ENCODE results near the gene SPATC1L.
A peak's percentile ranks its signal among the peaks of the same experiment; 100 is the strongest.

The SPATC1L gene

GRCh38 chr21:46212721-46213484 is 28.6 kb upstream of the SPATC1L start:
- Histone ChIP-seq H3K27me3 (ENCODE audit: insufficient read depth, low read length, poor library complexity) (no peaks in the 10 kb centered on the region), H3K23ac (ENCODE audit: low read length) (no peak overlapping the region), H3K4me1 (ENCODE audit: control insufficient read depth, low read depth, low read length) (no peaks in the 10 kb centered on the region), H3K9ac (ENCODE audit: low read length) (no peak overlapping the region), H2BK120ac (ENCODE audit: low read depth, low read length) (no peak overlapping the region), H3K4me2 (ENCODE audit: low read length) (no peak overlapping the region), H2BK15ac (replicated peaks; ENCODE audit: low read depth) (no peak overlapping the region), H2AK5ac (ENCODE audit: low read length) (no peak overlapping the region), H3K79me1 (ENCODE audit: low read length) (peaks cover 15% of the 10 kb centered on the region), H4K8ac (ENCODE audit: low read depth, low read length) (no peak overlapping the region), H3K79me2 (ENCODE audit: control insufficient read depth, insufficient read depth, low read length) (peaks cover 5% of the 10 kb centered on the region), H3K56ac (ENCODE audit: low read length) (no peak overlapping the region), H4K5ac (ENCODE audit: low read length) (no peak overlapping the region), H3K18ac (ENCODE audit: low read length) (no peak overlapping the region), H3K27ac (ENCODE audit: low read depth, low read length) (no peak overlapping the region), H3K4ac (ENCODE audit: low read depth, low read length) (no peak overlapping the region), H2BK5ac (ENCODE audit: low read length) (no peak overlapping the region), H3K4me3 (ENCODE audit: low read length) (no peak overlapping the region), H3K36me3 (ENCODE audit: control insufficient read depth, insufficient read depth, low read length) (peaks cover 7% of the 10 kb centered on the region)
- WGBS (ENCODE audit: extremely low coverage, insufficient coverage, low lambda C conversion rate), result no CpG with 5 or more reads among the region's 18 CpGs
- DNase-seq, result no peak

GRCh38 chr21:46211786-46212720 is 27.8 kb upstream of the SPATC1L start:
- Histone ChIP-seq H2BK15ac (replicated peaks; ENCODE audit: low read depth) (no peak overlapping the region), H4K8ac (ENCODE audit: low read depth, low read length) (no peak overlapping the region), H3K79me2 (ENCODE audit: control insufficient read depth, insufficient read depth, low read length) (no peaks in the 10 kb centered on the region), H2BK5ac (ENCODE audit: low read length) (no peak overlapping the region), H3K4ac (ENCODE audit: low read depth, low read length) (no peak overlapping the region), H3K27ac (ENCODE audit: low read depth, low read length) (no peak overlapping the region), H2AK5ac (ENCODE audit: low read length) (no peak overlapping the region), H2BK120ac (ENCODE audit: low read depth, low read length) (no peak overlapping the region), H3K23ac (ENCODE audit: low read length) (no peak overlapping the region), H3K9ac (ENCODE audit: low read length) (no peak overlapping the region), H3K79me1 (ENCODE audit: low read length) (peaks cover 9% of the 10 kb centered on the region), H3K18ac (ENCODE audit: low read length) (no peak overlapping the region), H3K36me3 (ENCODE audit: control insufficient read depth, insufficient read depth, low read length) (peaks cover 6% of the 10 kb centered on the region), H3K56ac (ENCODE audit: low read length) (no peak overlapping the region), H3K27me3 (ENCODE audit: insufficient read depth, low read length, poor library complexity) (no peaks in the 10 kb centered on the region), H3K4me1 (ENCODE audit: control insufficient read depth, low read depth, low read length) (no peaks in the 10 kb centered on the region), H3K4me2 (ENCODE audit: low read length) (no peak overlapping the region), H3K4me3 (ENCODE audit: low read length) (no peak overlapping the region), H4K5ac (ENCODE audit: low read length) (no peak overlapping the region)
- no CpG with 5 or more reads among the region's 23 CpGs for WGBS (ENCODE audit: extremely low coverage, insufficient coverage, low lambda C conversion rate)
- DNase-seq, result no peak

GRCh38 chr21:46211376-46211775 is 27.1 kb upstream of the SPATC1L start:
- H4K5ac ChIP-seq (ENCODE audit: low read length), result no peak overlapping the region
- H3K4me2 ChIP-seq (ENCODE audit: low read length), result no peak overlapping the region
- H2BK15ac ChIP-seq (replicated peaks; ENCODE audit: low read depth), result no peak overlapping the region
- DNase-seq, result no peak
- peaks cover 6% of the 10 kb centered on the region for H3K36me3 ChIP-seq (ENCODE audit: control insufficient read depth, insufficient read depth, low read length)
- H3K9ac ChIP-seq (ENCODE audit: low read length), result no peak overlapping the region
- H3K79me2 ChIP-seq (ENCODE audit: control insufficient read depth, insufficient read depth, low read length), result no peaks in the 10 kb centered on the region
- H3K56ac ChIP-seq (ENCODE audit: low read length), result no peak overlapping the region
- no peak overlapping the region for H2BK5ac ChIP-seq (ENCODE audit: low read length)
- no peak overlapping the region for H2BK120ac ChIP-seq (ENCODE audit: low read depth, low read length)
- H3K4me1 ChIP-seq (ENCODE audit: control insufficient read depth, low read depth, low read length), result no peaks in the 10 kb centered on the region
- peaks cover 7% of the 10 kb centered on the region for H3K79me1 ChIP-seq (ENCODE audit: low read length)
- H3K27ac ChIP-seq (ENCODE audit: low read depth, low read length), result no peak overlapping the region
- no CpG with 5 or more reads among the region's 7 CpGs for WGBS (ENCODE audit: extremely low coverage, insufficient coverage, low lambda C conversion rate)
- H4K8ac ChIP-seq (ENCODE audit: low read depth, low read length), result no peak overlapping the region
- H2AK5ac ChIP-seq (ENCODE audit: low read length), result no peak overlapping the region
- no peak overlapping the region for H3K18ac ChIP-seq (ENCODE audit: low read length)
- no peak overlapping the region for H3K23ac ChIP-seq (ENCODE audit: low read length)
- H3K4ac ChIP-seq (ENCODE audit: low read depth, low read length), result no peak overlapping the region
- no peaks in the 10 kb centered on the region for H3K27me3 ChIP-seq (ENCODE audit: insufficient read depth, low read length, poor library complexity)
- no peak overlapping the region for H3K4me3 ChIP-seq (ENCODE audit: low read length)

GRCh38 chr21:46210378-46211136 is 26.3 kb upstream of the SPATC1L start:
- H3K4me2 ChIP-seq (ENCODE audit: low read length), result no peak overlapping the region
- no peak overlapping the region for H3K9ac ChIP-seq (ENCODE audit: low read length)
- no peak overlapping the region for H2BK5ac ChIP-seq (ENCODE audit: low read length)
- H3K56ac ChIP-seq (ENCODE audit: low read length), result no peak overlapping the region
- no peak overlapping the region for H3K23ac ChIP-seq (ENCODE audit: low read length)
- H3K79me1 ChIP-seq (ENCODE audit: low read length), result peaks cover 3% of the 10 kb centered on the region
- H3K4me3 ChIP-seq (ENCODE audit: low read length), result no peak overlapping the region
- WGBS (ENCODE audit: extremely low coverage, insufficient coverage, low lambda C conversion rate), result no CpG with 5 or more reads among the region's 16 CpGs
- no peak overlapping the region for H4K5ac ChIP-seq (ENCODE audit: low read length)
- H3K36me3 ChIP-seq (ENCODE audit: control insufficient read depth, insufficient read depth, low read length), result peaks cover 6% of the 10 kb centered on the region
- peak; percentile 22 for DNase-seq
- H3K4me1 ChIP-seq (ENCODE audit: control insufficient read depth, low read depth, low read length), result no peaks in the 10 kb centered on the region
- no peaks in the 10 kb centered on the region for H3K27me3 ChIP-seq (ENCODE audit: insufficient read depth, low read length, poor library complexity)
- no peak overlapping the region for H3K4ac ChIP-seq (ENCODE audit: low read depth, low read length)
- H3K18ac ChIP-seq (ENCODE audit: low read length), result no peak overlapping the region
- no peak overlapping the region for H2AK5ac ChIP-seq (ENCODE audit: low read length)
- H2BK15ac ChIP-seq (replicated peaks; ENCODE audit: low read depth), result no peak overlapping the region
- no peak overlapping the region for H3K27ac ChIP-seq (ENCODE audit: low read depth, low read length)
- no peaks in the 10 kb centered on the region for H3K79me2 ChIP-seq (ENCODE audit: control insufficient read depth, insufficient read depth, low read length)
- no peak overlapping the region for H4K8ac ChIP-seq (ENCODE audit: low read depth, low read length)
- H2BK120ac ChIP-seq (ENCODE audit: low read depth, low read length), result no peak overlapping the region

GRCh38 chr21:46208761-46209721 is 24.8 kb upstream of the SPATC1L start:
- H4K5ac ChIP-seq (ENCODE audit: low read length), result no peak overlapping the region
- no peaks in the 10 kb centered on the region for H3K79me2 ChIP-seq (ENCODE audit: control insufficient read depth, insufficient read depth, low read length)
- no peaks in the 10 kb centered on the region for H3K27me3 ChIP-seq (ENCODE audit: insufficient read depth, low read length, poor library complexity)
- H3K56ac ChIP-seq (ENCODE audit: low read length), result no peak overlapping the region
- H3K27ac ChIP-seq (ENCODE audit: low read depth, low read length), result no peak overlapping the region
- H3K4me2 ChIP-seq (ENCODE audit: low read length), result no peak overlapping the region
- H3K9ac ChIP-seq (ENCODE audit: low read length), result no peak overlapping the region
- no peaks in the 10 kb centered on the region for H3K4me1 ChIP-seq (ENCODE audit: control insufficient read depth, low read depth, low read length)
- WGBS (ENCODE audit: extremely low coverage, insufficient coverage, low lambda C conversion rate), result no CpG with 5 or more reads among the region's 23 CpGs
- peaks cover 8% of the 10 kb centered on the region for H3K36me3 ChIP-seq (ENCODE audit: control insufficient read depth, insufficient read depth, low read length)
- H3K23ac ChIP-seq (ENCODE audit: low read length), result no peak overlapping the region
- H3K4me3 ChIP-seq (ENCODE audit: low read length), result no peak overlapping the region
- no peak for DNase-seq
- no peak overlapping the region for H2BK5ac ChIP-seq (ENCODE audit: low read length)
- H3K79me1 ChIP-seq (ENCODE audit: low read length), result peaks cover 1% of the 10 kb centered on the region
- no peak overlapping the region for H2BK15ac ChIP-seq (replicated peaks; ENCODE audit: low read depth)
- no peak overlapping the region for H2BK120ac ChIP-seq (ENCODE audit: low read depth, low read length)
- H4K8ac ChIP-seq (ENCODE audit: low read depth, low read length), result no peak overlapping the region
- H3K18ac ChIP-seq (ENCODE audit: low read length), result no peak overlapping the region
- no peak overlapping the region for H3K4ac ChIP-seq (ENCODE audit: low read depth, low read length)
- H2AK5ac ChIP-seq (ENCODE audit: low read length), result no peak overlapping the region

Data from mesendoderm (in vitro differentiated cells).